GM21390 (cell line): ENCODE data around the gene CERS6.
"Not testable (repeated sequence)": the region's sequence is repeated elsewhere in the genome, so short reads cannot be mapped to it uniquely, and the experiment has no call there.

Experiments
- ATAC-seq: cut with Tn5 transposase; IDR thresholded peaks from one replicate; pipeline ENCODE4 v1.9.1; 2021; ENCODE audit not compliant: unreplicated experiment

CERS6 gene

DNA sequence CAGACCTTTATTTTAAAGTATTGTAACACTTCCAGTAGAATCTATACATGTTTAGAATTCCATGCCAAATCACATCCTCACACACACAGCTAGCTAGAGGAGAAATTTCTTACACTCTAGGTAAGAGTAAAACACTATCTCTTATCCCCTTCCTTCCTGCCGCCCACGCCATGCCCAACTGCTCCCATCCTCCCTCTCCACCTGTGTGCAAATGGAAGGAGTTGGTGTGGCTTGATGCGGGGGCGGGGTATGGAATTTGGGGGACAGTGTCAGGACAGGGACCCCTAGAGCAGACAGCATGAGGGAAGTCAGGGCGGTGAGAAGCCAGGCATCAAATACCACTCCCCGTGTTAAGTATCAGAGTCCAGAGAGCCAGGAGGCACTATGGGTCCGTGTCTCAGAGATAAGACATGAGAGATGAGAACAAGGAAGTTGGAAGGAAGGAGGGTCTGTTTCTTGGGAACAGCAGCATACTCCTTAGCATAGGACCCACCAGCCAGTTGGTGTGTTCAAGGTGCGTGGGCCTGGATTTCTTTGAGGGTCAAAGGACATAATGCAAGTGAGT is 297.8 kb downstream of the CERS6 start:
- no peak for ATAC-seq

DNA sequence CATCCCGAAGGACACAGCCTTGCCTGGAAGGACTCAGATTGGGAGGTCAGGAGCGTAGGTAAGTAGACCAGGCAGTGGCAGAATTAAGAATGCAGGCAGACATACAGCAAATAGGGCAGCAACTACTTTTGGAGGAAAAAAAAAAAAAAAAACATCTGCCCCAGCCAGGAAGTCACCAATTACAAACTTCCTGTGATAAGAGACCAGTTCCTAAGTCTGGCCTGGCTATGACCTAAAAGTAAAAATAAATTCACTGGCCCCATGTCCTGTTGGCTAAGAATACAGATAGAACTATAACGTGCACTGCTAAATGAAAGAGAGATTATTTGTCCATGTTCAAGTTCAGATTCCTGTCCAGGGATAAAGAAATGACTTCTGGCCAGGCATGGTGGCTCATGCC is 301.2 kb downstream of the CERS6 start:
- ATAC-seq = no peak

DNA sequence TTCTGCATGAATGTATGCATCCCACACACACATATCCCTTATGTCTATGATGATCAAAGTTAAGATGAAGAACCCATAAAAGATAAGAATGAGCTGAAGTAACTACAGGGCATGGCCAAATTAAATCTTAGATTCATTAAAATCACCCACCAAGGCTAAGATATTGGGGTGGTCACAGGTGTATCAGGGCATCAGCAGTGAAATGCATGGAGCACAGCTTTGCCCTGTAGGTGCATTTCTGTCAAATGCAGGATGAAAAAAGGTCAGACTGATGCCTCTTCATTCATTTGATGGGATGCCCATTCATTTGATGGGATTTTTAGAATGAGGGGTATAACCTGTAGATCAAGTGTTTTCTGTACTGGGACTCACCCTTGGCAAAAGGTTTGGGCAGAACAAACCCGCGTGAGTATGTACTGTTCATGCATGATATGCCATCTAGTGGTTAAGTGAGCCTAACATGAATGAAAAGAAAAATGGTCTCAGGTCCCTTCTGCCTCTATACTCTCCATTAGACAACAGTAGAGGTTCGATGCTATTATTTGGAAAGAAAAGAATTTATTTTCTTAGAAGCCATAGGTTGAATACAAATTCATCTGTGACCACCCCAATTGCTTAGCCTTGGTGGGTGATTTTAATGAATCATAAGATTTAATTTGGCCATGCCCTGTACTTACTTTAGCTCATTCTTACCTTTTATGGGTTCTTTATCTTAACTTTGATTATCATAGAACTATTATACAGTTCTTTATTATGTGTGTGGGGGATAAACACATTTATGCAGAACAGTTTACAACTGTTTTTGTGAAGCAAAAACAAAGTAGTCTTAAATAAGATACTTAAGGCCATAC is 303.1 kb downstream of the CERS6 start:
- peak; percentile 82 for ATAC-seq

DNA sequence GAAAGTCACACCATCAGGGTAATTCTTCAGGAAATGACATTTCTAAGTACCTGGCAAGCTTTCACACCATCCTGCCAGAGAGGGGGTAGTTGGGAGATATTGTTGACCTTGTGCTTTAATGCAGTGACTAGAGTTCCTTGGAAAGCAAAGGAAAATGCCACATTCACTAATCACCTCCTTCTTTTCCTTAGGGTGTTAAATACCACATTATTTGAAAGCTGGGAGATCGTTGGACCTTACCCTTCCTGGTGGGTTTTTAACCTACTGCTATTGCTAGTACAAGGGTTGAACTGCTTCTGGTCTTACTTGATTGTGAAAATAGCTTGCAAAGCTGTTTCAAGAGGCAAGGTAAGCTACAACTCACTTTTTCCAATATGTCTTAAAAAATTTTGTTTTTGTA is 309.3 kb downstream of the CERS6 start:
- no peak for ATAC-seq

GRCh38 chr2:168766600-168766999 is 310.5 kb downstream of the CERS6 start:
- ATAC-seq = no peak

DNA sequence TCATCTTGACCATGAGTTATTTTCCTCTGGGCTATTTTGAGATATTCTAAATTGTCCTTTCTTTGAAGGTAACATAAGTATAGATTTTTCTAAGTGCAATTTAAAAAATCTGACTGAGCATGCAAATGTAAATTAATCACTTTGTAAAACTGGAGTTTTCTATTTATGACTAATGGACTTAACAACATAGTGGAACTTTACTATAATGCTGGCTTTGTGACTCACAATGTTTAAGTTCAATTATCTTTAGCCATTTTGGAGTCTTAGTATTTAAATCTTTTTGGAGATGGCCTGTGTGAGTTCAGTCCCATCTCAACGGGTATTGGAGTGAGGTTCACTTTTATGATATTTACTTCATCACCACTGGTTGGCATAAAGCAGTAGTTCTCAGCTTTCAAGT is 311.2 kb downstream of the CERS6 start:
- no peak for ATAC-seq

DNA sequence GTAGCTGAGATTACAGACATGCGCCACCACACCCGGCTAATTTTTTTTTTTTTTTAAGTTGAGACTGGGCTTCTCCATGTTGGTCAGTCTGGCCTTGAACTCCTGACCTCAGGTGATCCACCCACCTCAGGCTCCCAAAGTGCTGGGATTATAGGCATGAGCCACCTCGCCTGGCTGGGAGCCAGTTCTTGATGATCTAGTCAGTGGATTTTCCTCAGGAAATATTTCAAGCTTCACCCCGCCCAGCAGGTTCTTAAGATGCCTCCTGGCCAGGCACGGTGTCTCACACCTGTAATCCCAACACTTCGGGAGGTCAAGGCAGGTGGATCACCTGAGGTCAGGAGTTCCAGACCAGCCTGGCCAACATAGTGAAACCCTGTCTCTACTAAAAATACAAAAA is 312.3 kb downstream of the CERS6 start:
- ATAC-seq = not testable (repeated sequence)

DNA sequence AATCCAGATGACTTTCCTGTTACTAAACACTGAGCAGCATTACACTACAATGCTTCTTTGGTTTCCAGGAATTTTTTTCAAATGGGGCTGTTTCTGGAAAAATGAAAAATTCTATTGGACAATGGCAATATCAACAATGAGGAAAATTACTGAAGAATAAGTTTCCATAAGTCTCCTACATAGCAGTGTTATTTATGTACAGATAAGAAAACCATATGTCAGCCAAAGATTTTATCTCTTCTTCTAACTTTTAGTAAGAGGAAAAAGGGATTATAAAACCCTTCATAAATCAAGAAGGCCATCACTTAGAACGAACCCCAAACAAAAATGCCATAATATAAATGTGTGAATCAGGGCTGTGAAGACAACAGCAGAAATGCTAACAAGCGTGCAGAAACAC is 314.7 kb downstream of the CERS6 start:
- ATAC-seq = no peak

- no peak for ATAC-seq
These were observed 316.6 kb downstream of the CERS6 start for GRCh38 chr2:168772704-168773103.

DNA sequence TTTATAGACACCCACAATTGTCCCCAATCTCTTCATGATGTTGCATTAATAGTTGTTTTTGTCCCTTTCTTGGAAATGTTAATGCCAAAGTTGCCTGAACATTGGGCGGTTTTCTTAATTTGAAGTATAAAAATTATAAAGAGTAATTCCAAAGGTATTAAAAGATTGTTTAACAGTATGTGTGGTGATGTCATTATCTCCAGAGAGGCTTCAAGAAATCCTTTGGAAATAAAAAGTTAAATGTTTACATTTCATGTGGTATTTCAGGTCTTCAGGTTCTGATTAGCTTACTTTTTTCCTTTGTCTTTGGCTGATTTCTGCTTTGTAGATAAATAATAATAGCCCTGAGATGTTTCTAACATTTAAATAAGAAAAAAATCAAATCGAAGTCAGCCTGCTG is 317.1 kb downstream of the CERS6 start:
- no peak for ATAC-seq

DNA sequence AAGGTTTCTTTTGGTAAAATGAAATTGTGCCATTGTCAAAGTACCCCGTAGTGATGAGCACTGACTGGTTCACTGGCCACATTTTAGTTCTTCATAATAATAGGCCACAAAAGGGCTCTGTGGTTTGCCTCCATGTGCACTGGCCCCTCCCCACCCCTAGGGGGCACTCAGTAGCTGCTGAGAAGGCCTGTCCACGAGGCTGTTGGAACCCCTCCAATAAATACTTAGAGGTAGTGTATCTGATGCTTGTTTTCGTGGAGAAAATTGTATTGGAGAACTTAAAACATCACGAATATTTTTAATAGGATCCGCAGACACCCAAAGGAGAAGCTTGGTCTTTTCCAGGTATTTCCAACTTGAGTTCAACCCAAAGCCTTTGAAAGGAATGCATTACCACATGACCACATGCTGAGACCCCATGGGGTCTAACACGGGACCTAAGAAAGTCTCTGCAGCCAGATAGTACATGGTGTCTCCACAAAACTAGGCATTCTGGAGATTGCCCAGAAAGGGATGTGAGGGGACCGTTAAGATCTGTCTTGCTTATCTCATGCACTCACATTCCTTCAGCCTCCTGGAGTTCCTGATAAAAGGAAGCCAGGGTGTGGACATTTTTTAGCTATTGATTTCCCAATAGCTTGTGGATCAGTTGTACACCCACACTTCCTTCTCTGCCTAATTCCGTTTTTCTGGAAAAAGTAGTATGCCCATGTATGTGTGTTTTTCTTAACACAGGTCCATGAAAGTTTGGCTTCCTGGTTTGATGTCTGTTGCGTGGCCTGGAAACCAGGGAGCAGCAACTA is 317.8 kb downstream of the CERS6 start:
- no peak for ATAC-seq

DNA sequence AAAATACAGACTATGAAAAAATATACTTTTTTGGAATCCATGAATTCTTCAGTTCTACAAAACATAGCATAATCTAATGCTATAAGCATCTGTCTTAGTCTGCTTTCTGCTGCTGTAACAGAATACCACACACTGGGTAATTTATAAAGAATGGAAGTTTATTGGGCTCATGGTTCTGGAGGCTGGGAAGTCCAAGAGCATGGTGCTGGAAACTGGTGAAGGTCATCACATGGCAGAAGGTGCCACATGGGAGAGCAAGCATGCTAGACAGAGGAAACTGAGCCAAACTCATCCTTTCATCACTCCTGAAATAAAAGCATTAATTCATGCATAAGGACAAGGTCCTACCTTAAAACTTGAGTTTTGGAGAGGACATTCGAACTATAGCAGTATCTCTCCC is 319.8 kb downstream of the CERS6 start:
- ATAC-seq = no peak

DNA sequence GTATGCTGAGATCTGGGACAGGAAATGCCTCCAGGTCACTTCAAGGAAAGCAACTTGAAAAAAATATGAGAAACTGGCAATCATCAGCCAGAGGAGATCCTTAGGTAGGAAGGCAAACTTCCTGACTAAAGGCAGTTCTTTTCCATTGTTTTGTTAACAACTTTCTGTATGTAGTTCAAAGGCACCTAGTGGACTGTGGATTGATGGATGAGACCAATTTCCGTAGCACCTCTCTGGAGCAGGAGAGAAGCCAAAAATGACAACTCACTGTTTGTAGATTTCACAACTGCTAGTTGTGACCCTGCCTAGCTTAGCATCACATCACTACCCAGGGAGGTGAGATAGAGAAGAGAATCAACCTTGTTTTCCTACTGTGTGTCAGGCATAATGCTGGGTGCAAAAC is 324.6 kb downstream of the CERS6 start:
- no peak for ATAC-seq

DNA sequence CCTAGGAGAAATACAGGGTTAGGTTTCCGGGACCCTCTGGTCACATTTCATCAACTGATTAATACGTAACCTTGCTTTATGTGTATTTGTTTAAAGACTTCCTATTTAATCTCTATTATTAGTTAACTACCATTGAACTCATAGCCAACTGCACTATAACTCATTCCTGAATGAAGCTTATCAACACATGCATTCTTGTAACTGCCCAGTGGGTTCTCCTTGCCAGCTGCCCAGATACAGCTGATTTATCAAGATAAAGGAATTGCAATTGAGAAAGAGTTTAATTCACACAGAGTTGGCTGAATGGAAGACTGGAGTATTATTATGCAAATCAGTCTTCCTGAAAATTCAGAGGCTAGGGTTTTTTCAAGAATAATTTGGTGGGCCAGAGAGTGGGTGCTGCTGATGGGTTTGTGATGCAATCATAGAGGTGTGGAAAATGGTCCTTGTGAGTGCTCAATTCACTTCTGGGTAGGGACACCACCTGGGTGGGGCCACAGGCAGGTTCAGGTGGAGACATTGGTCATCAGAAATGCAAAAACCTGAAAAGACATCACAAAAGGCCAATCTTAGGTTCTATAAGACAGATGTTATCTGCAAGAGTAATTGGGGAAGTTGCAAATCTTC is 325.2 kb downstream of the CERS6 start:
- ATAC-seq = no peak

- no peak for ATAC-seq
These were observed 326.2 kb downstream of the CERS6 start for GRCh38 chr2:168782271-168782670.

DNA sequence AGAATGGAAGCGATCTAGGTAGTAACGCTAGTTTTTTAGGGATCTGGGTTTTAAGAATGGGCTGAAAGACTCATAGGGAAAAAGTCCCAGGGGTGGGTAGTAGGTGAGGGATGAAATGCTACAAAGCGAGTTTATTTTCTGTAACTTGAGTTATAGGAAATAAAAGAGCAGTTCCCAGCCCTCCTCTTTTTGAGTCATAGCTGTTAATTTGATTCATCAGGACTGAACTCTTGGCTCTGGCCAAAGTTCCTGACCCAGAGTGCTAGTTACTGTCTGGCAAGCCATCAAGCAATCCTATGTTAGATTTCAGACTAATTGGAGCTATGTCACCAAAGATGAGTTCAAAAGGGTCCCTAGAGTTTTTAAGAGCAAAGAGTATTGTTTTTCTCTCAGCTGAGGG is 328.9 kb downstream of the CERS6 start:
- no peak for ATAC-seq

- ATAC-seq = no peak
These were observed 331.2 kb downstream of the CERS6 start for GRCh38 chr2:168787098-168787781.

GRCh38 chr2:168787782-168788376 is 331.8 kb downstream of the CERS6 start:
- ATAC-seq = no peak

DNA sequence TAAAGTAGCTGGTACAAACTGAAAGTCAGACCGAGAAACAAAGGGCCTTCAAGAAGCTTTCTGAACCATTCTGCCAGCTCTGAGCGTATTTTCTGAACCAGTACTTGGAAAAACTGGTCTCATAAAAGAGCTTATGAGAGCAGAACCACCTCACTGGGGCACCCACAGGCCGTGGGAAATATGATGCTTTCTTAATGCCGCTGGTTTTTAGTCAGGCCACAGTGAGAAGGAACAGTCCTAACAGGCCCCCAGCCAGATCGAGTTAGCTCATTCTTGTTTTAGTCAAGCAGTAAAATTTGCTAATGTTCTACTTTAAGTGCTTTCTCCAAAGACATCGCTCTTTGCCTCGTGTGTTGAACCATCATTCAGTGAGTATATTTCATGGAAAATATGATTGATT is 333.7 kb downstream of the CERS6 start:
- ATAC-seq = no peak

GRCh38 chr2:168790226-168790902 is 334.3 kb downstream of the CERS6 start:
- ATAC-seq = no peak
